ENCODE data around the gene KANSL1.

The KANSL1 gene

DNA sequence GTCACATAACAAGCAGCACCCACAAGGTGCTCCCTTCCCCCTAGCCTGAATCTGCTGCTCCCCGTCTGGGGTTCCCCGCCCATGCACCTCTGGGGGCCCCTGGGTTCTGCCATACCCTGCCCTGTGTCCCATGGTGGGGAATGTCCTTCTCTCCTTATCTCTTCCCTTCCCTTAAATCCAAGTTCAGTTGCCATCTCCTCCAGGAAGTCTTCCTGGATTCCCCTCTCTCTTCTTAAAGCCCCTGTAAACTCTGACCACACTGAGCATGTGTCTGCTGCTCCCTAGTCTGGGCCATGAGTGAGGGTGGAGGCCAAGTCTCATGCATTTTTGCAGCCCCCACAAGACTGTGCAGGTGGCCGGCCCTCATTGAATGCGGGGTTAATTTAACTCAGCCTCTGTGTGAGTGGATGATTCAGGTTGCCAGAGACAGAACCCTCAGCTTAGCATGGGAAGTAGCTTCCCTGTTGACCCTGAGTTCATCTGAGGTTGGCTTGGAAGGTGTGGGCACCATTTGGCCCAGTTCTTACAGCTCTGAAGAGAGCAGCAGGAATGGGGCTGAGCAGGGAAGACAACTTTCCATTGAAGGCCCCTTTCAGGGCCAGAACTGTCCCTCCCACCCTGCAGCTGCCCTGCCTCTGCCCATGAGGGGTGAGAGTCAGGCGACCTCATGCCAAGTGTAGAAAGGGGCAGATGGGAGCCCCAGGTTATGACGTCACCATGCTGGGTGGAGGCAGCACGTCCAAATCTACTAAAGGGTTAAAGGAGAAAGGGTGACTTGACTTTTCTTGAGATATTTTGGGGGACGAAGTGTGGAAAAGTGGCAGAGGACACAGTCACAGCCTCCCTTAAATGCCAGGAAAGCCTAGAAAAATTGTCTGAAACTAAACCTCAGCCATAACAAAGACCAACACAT is 194.0 kb downstream of the KANSL1 start, which contains the start of gene STH:
Gene STH (plus strand): TSS at position 264 of the 913 bp plus-strand sequence. CDS start 30 bp downstream, at position 294.
- WGBS, result 95% methylated on average over 7 of the region's 8 CpGs
- Histone ChIP-seq H3K9ac (ENCODE audit: low read length) (no peak within 1 kb of the TSS), H3K4ac (ENCODE audit: low read depth in 1 of 2, low read length in 2 of 2) (no peak within 1 kb of the TSS), H4K91ac (ENCODE audit: low read length) (no peak within 1 kb of the TSS), H2AK5ac (ENCODE audit: low read length, severe bottlenecking) (no peak within 1 kb of the TSS), H3K27ac (ENCODE audit: low read length, poor library complexity, severe bottlenecking) (no peak within 1 kb of the TSS), H3K18ac (ENCODE audit: low read depth in 1 of 2, low read length in 2 of 2) (no peak within 1 kb of the TSS), H2BK12ac (ENCODE audit: low read length in 2 of 2) (no peak within 1 kb of the TSS), H3K9me3 (ENCODE audit: control insufficient read depth, low read length) (no peaks in the 10 kb centered on the region), H2BK5ac (ENCODE audit: low read depth, low read length, poor library complexity, severe bottlenecking) (no peak within 1 kb of the TSS), H3K23ac (ENCODE audit: low read length in 2 of 2) (no peak within 1 kb of the TSS), H3K79me1 (replicated peaks; ENCODE audit: low read length, poor library complexity, severe bottlenecking) (no peaks in the 10 kb centered on the region), H2BK120ac (ENCODE audit: low read depth, low read length) (no peak within 1 kb of the TSS), H4K8ac (ENCODE audit: low read length) (no peak within 1 kb of the TSS), H3K4me3 (ENCODE audit: insufficient read depth in 1 of 2, low read depth in 1 of 2, low read length in 2 of 2) (no peak within 1 kb of the TSS), H3K27me3 (ENCODE audit: control insufficient read depth in 1 of 2, insufficient read depth in 1 of 2, low read length in 2 of 2) (peaks cover 9 to 19% of the 10 kb centered on the region in 2 experiments), H2BK15ac (ENCODE audit: low read depth, poor library complexity, severe bottlenecking) (no peak within 1 kb of the TSS), H3K36me3 (ENCODE audit: control insufficient read depth in 1 of 2, insufficient read depth in 2 of 2, low read depth in 1 of 2, low read length in 2 of 2) (no peaks in the 10 kb centered on the region), H2AFZ (ENCODE audit: low read depth, low read length) (no peak within 1 kb of the TSS), H3K4me1 (ENCODE audit: control insufficient read depth, insufficient read depth, low read depth, low read length) (peaks cover 8% of the 10 kb centered on the region), H3K14ac (ENCODE audit: low read length in 2 of 2) (no peak within 1 kb of the TSS), H3K4me2 (ENCODE audit: low read length, poor library complexity, severe bottlenecking) (no peak within 1 kb of the TSS)
- DNase-seq, result no peak

DNA sequence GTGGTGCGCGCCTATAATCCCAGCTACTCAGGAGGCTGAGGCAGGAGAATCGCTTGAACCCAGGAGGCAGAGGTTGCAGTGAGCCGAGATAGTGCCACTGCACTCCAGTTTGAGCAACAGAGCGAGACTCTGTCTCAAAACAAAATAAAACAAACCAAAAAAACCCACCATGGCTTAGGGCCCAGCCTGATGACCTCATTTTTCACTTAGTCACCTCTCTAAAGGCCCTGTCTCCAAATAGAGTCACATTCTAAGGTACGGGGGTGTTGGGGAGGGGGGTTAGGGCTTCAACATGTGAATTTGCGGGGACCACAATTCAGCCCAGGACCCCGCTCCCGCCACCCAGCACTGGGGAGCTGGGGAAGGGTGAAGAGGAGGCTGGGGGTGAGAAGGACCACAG is 195.6 kb downstream of the KANSL1 start:
- Histone ChIP-seq H3K9ac (ENCODE audit: low read length) (no peak overlapping the region), H2BK5ac (ENCODE audit: low read depth, low read length, poor library complexity, severe bottlenecking) (no peak overlapping the region), H3K4ac (ENCODE audit: low read depth in 1 of 2, low read length in 2 of 2) (no peak overlapping the region), H3K4me2 (ENCODE audit: low read length, poor library complexity, severe bottlenecking) (no peak overlapping the region), H3K23ac (ENCODE audit: low read length in 2 of 2) (no peak overlapping the region), H3K4me3 (ENCODE audit: insufficient read depth in 1 of 2, low read depth in 1 of 2, low read length in 2 of 2) (no peak overlapping the region), H4K91ac (ENCODE audit: low read length) (no peak overlapping the region), H2AK5ac (ENCODE audit: low read length, severe bottlenecking) (no peak overlapping the region), H3K4me1 (ENCODE audit: control insufficient read depth, insufficient read depth, low read depth, low read length) (peaks cover 6% of the 10 kb centered on the region), H3K14ac (ENCODE audit: low read length in 2 of 2) (no peak overlapping the region), H2AFZ (ENCODE audit: low read depth, low read length) (no peak overlapping the region), H3K27ac (ENCODE audit: low read length, poor library complexity, severe bottlenecking) (no peak overlapping the region), H3K36me3 (ENCODE audit: control insufficient read depth in 1 of 2, insufficient read depth in 2 of 2, low read depth in 1 of 2, low read length in 2 of 2) (no peaks in the 10 kb centered on the region), H2BK120ac (ENCODE audit: low read depth, low read length) (no peak overlapping the region), H2BK12ac (ENCODE audit: low read length in 2 of 2) (no peak overlapping the region), H2BK15ac (ENCODE audit: low read depth, poor library complexity, severe bottlenecking) (no peak overlapping the region), H3K27me3 (ENCODE audit: control insufficient read depth in 1 of 2, insufficient read depth in 1 of 2, low read length in 2 of 2) (peaks cover 9 to 19% of the 10 kb centered on the region in 2 experiments), H3K9me3 (ENCODE audit: control insufficient read depth, low read length) (no peaks in the 10 kb centered on the region), H3K18ac (ENCODE audit: low read depth in 1 of 2, low read length in 2 of 2) (no peak overlapping the region), H3K79me1 (replicated peaks; ENCODE audit: low read length, poor library complexity, severe bottlenecking) (no peaks in the 10 kb centered on the region), H4K8ac (ENCODE audit: low read length) (no peak overlapping the region)
- no peak for DNase-seq
- WGBS, result 87% methylated on average over 8 of the region's 9 CpGs

DNA sequence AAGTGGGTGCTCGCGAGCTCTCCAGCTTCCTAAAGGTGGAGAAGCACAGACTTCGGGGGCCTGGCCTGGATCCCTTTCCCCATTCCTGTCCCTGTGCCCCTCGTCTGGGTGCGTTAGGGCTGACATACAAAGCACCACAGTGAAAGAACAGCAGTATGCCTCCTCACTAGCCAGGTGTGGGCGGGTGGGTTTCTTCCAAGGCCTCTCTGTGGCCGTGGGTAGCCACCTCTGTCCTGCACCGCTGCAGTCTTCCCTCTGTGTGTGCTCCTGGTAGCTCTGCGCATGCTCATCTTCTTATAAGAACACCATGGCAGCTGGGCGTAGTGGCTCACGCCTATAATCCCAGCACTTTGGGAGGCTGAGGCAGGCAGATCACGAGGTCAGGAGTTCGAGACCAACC is 196.1 kb downstream of the KANSL1 start:
- Histone ChIP-seq H3K9me3 (ENCODE audit: control insufficient read depth, low read length) (no peaks in the 10 kb centered on the region), H3K18ac (ENCODE audit: low read depth in 1 of 2, low read length in 2 of 2) (no peak overlapping the region), H2AK5ac (ENCODE audit: low read length, severe bottlenecking) (no peak overlapping the region), H4K91ac (ENCODE audit: low read length) (no peak overlapping the region), H2BK15ac (ENCODE audit: low read depth, poor library complexity, severe bottlenecking) (no peak overlapping the region), H3K4me2 (ENCODE audit: low read length, poor library complexity, severe bottlenecking) (no peak overlapping the region), H3K14ac (ENCODE audit: low read length in 2 of 2) (no peak overlapping the region), H2AFZ (ENCODE audit: low read depth, low read length) (no peak overlapping the region), H3K9ac (ENCODE audit: low read length) (no peak overlapping the region), H3K4me1 (ENCODE audit: control insufficient read depth, insufficient read depth, low read depth, low read length) (peaks cover 6% of the 10 kb centered on the region), H3K79me1 (replicated peaks; ENCODE audit: low read length, poor library complexity, severe bottlenecking) (no peaks in the 10 kb centered on the region), H3K4ac (ENCODE audit: low read depth in 1 of 2, low read length in 2 of 2) (no peak overlapping the region), H2BK5ac (ENCODE audit: low read depth, low read length, poor library complexity, severe bottlenecking) (no peak overlapping the region), H2BK120ac (ENCODE audit: low read depth, low read length) (no peak overlapping the region), H3K27me3 (ENCODE audit: control insufficient read depth in 1 of 2, insufficient read depth in 1 of 2, low read length in 2 of 2) (peaks cover 9 to 19% of the 10 kb centered on the region in 2 experiments), H2BK12ac (ENCODE audit: low read length in 2 of 2) (no peak overlapping the region), H3K4me3 (ENCODE audit: insufficient read depth in 1 of 2, low read depth in 1 of 2, low read length in 2 of 2) (no peak overlapping the region), H4K8ac (ENCODE audit: low read length) (no peak overlapping the region), H3K36me3 (ENCODE audit: control insufficient read depth in 1 of 2, insufficient read depth in 2 of 2, low read depth in 1 of 2, low read length in 2 of 2) (no peaks in the 10 kb centered on the region), H3K27ac (ENCODE audit: low read length, poor library complexity, severe bottlenecking) (no peak overlapping the region), H3K23ac (ENCODE audit: low read length in 2 of 2) (no peak overlapping the region)
- no peak for DNase-seq
- 86% methylated on average over 13 of the region's 13 CpGs for WGBS

- Histone ChIP-seq H3K36me3 (ENCODE audit: control insufficient read depth in 1 of 2, insufficient read depth in 2 of 2, low read depth in 1 of 2, low read length in 2 of 2) (no peaks in the 10 kb centered on the region), H3K79me1 (replicated peaks; ENCODE audit: low read length, poor library complexity, severe bottlenecking) (no peaks in the 10 kb centered on the region), H4K8ac (ENCODE audit: low read length) (no peak overlapping the region), H3K18ac (ENCODE audit: low read depth in 1 of 2, low read length in 2 of 2) (no peak overlapping the region), H2BK12ac (ENCODE audit: low read length in 2 of 2) (no peak overlapping the region), H3K9ac (ENCODE audit: low read length) (no peak overlapping the region), H3K23ac (ENCODE audit: low read length in 2 of 2) (no peak overlapping the region), H3K4me2 (ENCODE audit: low read length, poor library complexity, severe bottlenecking) (no peak overlapping the region), H2BK5ac (ENCODE audit: low read depth, low read length, poor library complexity, severe bottlenecking) (no peak overlapping the region), H3K4me3 (ENCODE audit: insufficient read depth in 1 of 2, low read depth in 1 of 2, low read length in 2 of 2) (no peak overlapping the region), H3K4ac (ENCODE audit: low read depth in 1 of 2, low read length in 2 of 2) (no peak overlapping the region), H3K4me1 (ENCODE audit: control insufficient read depth, insufficient read depth, low read depth, low read length) (peaks cover 6% of the 10 kb centered on the region), H3K27me3 (ENCODE audit: control insufficient read depth in 1 of 2, insufficient read depth in 1 of 2, low read length in 2 of 2) (peaks cover 9 to 19% of the 10 kb centered on the region in 2 experiments), H2AFZ (ENCODE audit: low read depth, low read length) (no peak overlapping the region), H3K27ac (ENCODE audit: low read length, poor library complexity, severe bottlenecking) (no peak overlapping the region), H2BK15ac (ENCODE audit: low read depth, poor library complexity, severe bottlenecking) (no peak overlapping the region), H2BK120ac (ENCODE audit: low read depth, low read length) (no peak overlapping the region), H4K91ac (ENCODE audit: low read length) (no peak overlapping the region), H2AK5ac (ENCODE audit: low read length, severe bottlenecking) (no peak overlapping the region), H3K9me3 (ENCODE audit: control insufficient read depth, low read length) (no peaks in the 10 kb centered on the region), H3K14ac (ENCODE audit: low read length in 2 of 2) (no peak overlapping the region)
- 90% methylated on average over 31 of the region's 31 CpGs for WGBS
- DNase-seq, result no peak
Measured at GRCh38 chr17:45996282-45996937, 196.8 kb downstream of the KANSL1 start.

Measured in mesenchymal stem cell (in vitro differentiated cells and primary cell).